Epidermal melanocyte (primary cell): ENCODE results near the gene ADGRV1.
"Not testable (repeated sequence)": the region's sequence is repeated elsewhere in the genome, so short reads cannot be mapped to it uniquely, and the experiment has no call there.

Experiments used
- DNase-seq: peaks from one replicate; pipeline ENCODE4 v3.0.0; 2011; ENCODE audit warnings: low spot score; ENCODE audit not compliant: insufficient read length

ADGRV1 gene

GRCh38 chr5:90549729-90550275 is 8.8 kb upstream of the ADGRV1 start:
- DNase-seq: no peak

GRCh38 chr5:90550963-90551362 is 7.6 kb upstream of the ADGRV1 start:
- no peak for DNase-seq

GRCh38 chr5:90551376-90551775 is 7.2 kb upstream of the ADGRV1 start:
- no peak for DNase-seq

- no peak for DNase-seq
Measured at GRCh38 chr5:90553711-90554110, 4.9 kb upstream of the ADGRV1 start.

- no peak for DNase-seq
Measured at GRCh38 chr5:90554358-90555006, 4.1 kb upstream of the ADGRV1 start.

GRCh38 chr5:90555666-90556065 is 2.9 kb upstream of the ADGRV1 start:
- no peak for DNase-seq

- DNase-seq: no peak
Measured at GRCh38 chr5:90557391-90557790, 1.2 kb upstream of the ADGRV1 start.

- DNase-seq: no peak
Measured at GRCh38 chr5:90557871-90558270, 726 bp upstream of the ADGRV1 start.

- DNase-seq: no peak
Measured at GRCh38 chr5:90560771-90561170, 2.2 kb downstream of the ADGRV1 start.

GRCh38 chr5:90561766-90562165 is 3.2 kb downstream of the ADGRV1 start:
- DNase-seq: no peak

- no peak for DNase-seq
Measured at GRCh38 chr5:90562341-90562740, 3.7 kb downstream of the ADGRV1 start.

GRCh38 chr5:90563108-90563507 is 4.5 kb downstream of the ADGRV1 start:
- no peak for DNase-seq

- DNase-seq: no peak
Measured at GRCh38 chr5:90565491-90565890, 6.9 kb downstream of the ADGRV1 start.

GRCh38 chr5:90569084-90569483 is 10.5 kb downstream of the ADGRV1 start:
- DNase-seq: no peak

GRCh38 chr5:90570034-90570433 is 11.4 kb downstream of the ADGRV1 start:
- no peak for DNase-seq

- no peak for DNase-seq
Measured at GRCh38 chr5:90571147-90571773, 12.7 kb downstream of the ADGRV1 start.

- DNase-seq: no peak
Measured at GRCh38 chr5:90575712-90576111, 17.1 kb downstream of the ADGRV1 start.

GRCh38 chr5:90576566-90576965 is 18.0 kb downstream of the ADGRV1 start:
- DNase-seq: not testable (repeated sequence)

- DNase-seq: not testable (repeated sequence)
Measured at GRCh38 chr5:90579905-90580304, 21.3 kb downstream of the ADGRV1 start.

GRCh38 chr5:90581956-90582355 is 23.4 kb downstream of the ADGRV1 start:
- DNase-seq: no peak

GRCh38 chr5:90585337-90585986 is 26.9 kb downstream of the ADGRV1 start:
- no peak for DNase-seq

- DNase-seq: no peak
Measured at GRCh38 chr5:90586469-90586868, 27.9 kb downstream of the ADGRV1 start.

GRCh38 chr5:90590170-90590569 is 31.6 kb downstream of the ADGRV1 start:
- DNase-seq: no peak
